HCT116 (cell line): ENCODE data around the gene CCDC24.
A peak's percentile ranks its signal among the peaks of the same experiment; 100 is the strongest.

Experiments used
- CTCF ChIP-seq, 3 experiments: fragments of 200-600 bp in 1 of 3; sonication (generic) in 1 of 3; IDR thresholded peaks in 2 of 3; conservative IDR thresholded peaks in 1 of 3; 2 replicates each; pipeline ENCODE4 v1.5.1; 2012 to 2017; ENCODE audit warnings: low read depth in 2 of 3, low read length in 2 of 3, antibody characterized with exemption in 1 of 3, borderline replicate concordance in 1 of 3, control low read depth in 1 of 3, mild to moderate bottlenecking in 1 of 3, mixed read lengths in 1 of 3, mixed run types in 1 of 3, moderate library complexity in 1 of 3; ENCODE audit not compliant: insufficient read depth in 1 of 3
- EZH2 ChIP-seq: fragments of 200-600 bp; sonication (generic); IDR thresholded peaks from 2 replicates; pipeline ENCODE4 v1.6.1; 2017; ENCODE audit warnings: antibody characterized with exemption, mixed run types
- FOSL1 ChIP-seq: IDR thresholded peaks from 2 replicates; pipeline ENCODE4 v1.6.1; 2012; ENCODE audit warnings: low read depth
- MAX ChIP-seq: IDR thresholded peaks from 2 replicates; pipeline ENCODE4 v1.6.1; 2012
- POLR2A ChIP-seq: IDR thresholded peaks from 2 replicates; pipeline ENCODE4 v1.7.0; 2011; ENCODE audit warnings: borderline replicate concordance; ENCODE audit not compliant: insufficient read depth, insufficient read length; ENCODE audit errors: extremely low read depth
- POLR2AphosphoS5 ChIP-seq: IDR thresholded peaks from 2 replicates; pipeline ENCODE4 v1.6.1; 2011; ENCODE audit warnings: mild to moderate bottlenecking, low read depth, low read length, moderate library complexity
- RAD21 ChIP-seq: IDR thresholded peaks from 2 replicates; pipeline ENCODE4 v1.6.1; 2012; ENCODE audit warnings: low read depth, mild to moderate bottlenecking
- ZNF274 ChIP-seq: fragments of 200-500 bp; sonication (Bioruptor generic); IDR thresholded peaks from 2 replicates; pipeline ENCODE4 v1.6.1; 2014; ENCODE audit warnings: mild to moderate bottlenecking, low read depth, low read length, inconsistent platforms

GRCh38 chr1:43990271-43991199 is 864 bp upstream of the CCDC24 start:
- no peak for TF ChIP-seq EZH2
- no peak; the same call in 1 of the 2 replicates for TF ChIP-seq POLR2AphosphoS5
- TF ChIP-seq POLR2A: no peak
- 0 out of 6 replicates have a peak, but pooled peaks of 1 of the 3 experiments have one; percentile 6 for TF ChIP-seq CTCF (IDR thresholded peaks at IDR 0.05 in 2 of 3, conservative IDR thresholded peaks at IDR 0.05 in 1 of 3; ENCODE audit: borderline replicate concordance in 1 of 3, insufficient read depth in 1 of 3, low read depth in 2 of 3, low read length in 2 of 3)
- no peak for TF ChIP-seq FOSL1
- no peak for TF ChIP-seq ZNF274
- no peak for TF ChIP-seq MAX
- no peak for TF ChIP-seq RAD21
